NK-92 (cell line): ENCODE data around the gene RBM47.
"Not testable (repeated sequence)": the region's sequence is repeated elsewhere in the genome, so short reads cannot be mapped to it uniquely, and the experiment has no call there.

ENCODE experiments used
- DNase-seq: peaks from one replicate; lab custom pipeline; 2025; ENCODE audit not compliant: unreplicated experiment; lab: John Stamatoyannopoulos, UW

RBM47 gene

GRCh38 chr4:40544221-40544620, 85.4 kb downstream of the RBM47 start:
- no peak for DNase-seq

- no peak for DNase-seq
Observed at GRCh38 chr4:40540800-40541199, 88.9 kb downstream of the RBM47 start.

- no peak for DNase-seq
Observed at GRCh38 chr4:40536032-40536431, 93.6 kb downstream of the RBM47 start.

GRCh38 chr4:40531636-40532023, 98.0 kb downstream of the RBM47 start:
- no peak for DNase-seq

- no peak for DNase-seq
Observed at GRCh38 chr4:40530961-40531635, 98.6 kb downstream of the RBM47 start.

- DNase-seq = no peak
Observed at GRCh38 chr4:40526741-40527140, 102.9 kb downstream of the RBM47 start.

- DNase-seq = no peak
Observed at GRCh38 chr4:40525752-40526598, 103.7 kb downstream of the RBM47 start.

GRCh38 chr4:40524366-40525041, 105.2 kb downstream of the RBM47 start:
- no peak for DNase-seq

- no peak for DNase-seq
Observed at GRCh38 chr4:40523581-40523980, 106.1 kb downstream of the RBM47 start.

GRCh38 chr4:40521957-40522356, 107.7 kb downstream of the RBM47 start:
- no peak for DNase-seq

- no peak for DNase-seq
Observed at GRCh38 chr4:40520533-40520932, 109.1 kb downstream of the RBM47 start.

GRCh38 chr4:40517081-40517480, 112.6 kb downstream of the RBM47 start:
- not testable (repeated sequence) for DNase-seq

- no peak for DNase-seq
Observed at GRCh38 chr4:40516651-40517050, 113.0 kb downstream of the RBM47 start.

- DNase-seq = no peak
Observed at GRCh38 chr4:40515398-40516293, 114.0 kb downstream of the RBM47 start.

GRCh38 chr4:40515037-40515397, 114.6 kb downstream of the RBM47 start:
- DNase-seq = no peak

- DNase-seq = no peak
Observed at GRCh38 chr4:40514497-40514951, 115.1 kb downstream of the RBM47 start.

GRCh38 chr4:40511036-40511614, 118.5 kb downstream of the RBM47 start:
- no peak for DNase-seq

- no peak for DNase-seq
Observed at GRCh38 chr4:40507977-40508376, 121.7 kb downstream of the RBM47 start.

GRCh38 chr4:40506492-40506891, 123.2 kb downstream of the RBM47 start:
- no peak for DNase-seq

GRCh38 chr4:40506066-40506465, 123.6 kb downstream of the RBM47 start:
- DNase-seq = no peak
